ENCODE measurements around the gene CC2D1B. TPM values are rescaled to one million over a fixed set of nuclear protein-coding genes. Genes with fewer than 3 reads are reported as not detected.

CC2D1B gene
- total RNA-seq, 2 donors from 2014 or later: 26.6 to 39.8 TPM

Other genes with a start within 250 kb of the CC2D1B start
- 1 to 10 TPM in 1 of 2 donors, under 1 TPM in 1; 0.99 to 1.8 TPM for gene ZFYVE9, start 224.1 kb downstream of the CC2D1B start, total RNA-seq
- gene ORC1, start 38.2 kb upstream of the CC2D1B start, total RNA-seq: 10 to 100 TPM; 38.6 to 45.3 TPM
- gene PRPF38A, start 38.4 kb upstream of the CC2D1B start, total RNA-seq: 10 to 100 TPM; 63.1 to 82.5 TPM
- gene TUT4, start 186.9 kb upstream of the CC2D1B start, total RNA-seq: 100 to 1,000 TPM in 1 of 2 donors, 10 to 100 TPM in 1; 66.6 to 111 TPM
- 10 to 100 TPM; 14.0 to 20.5 TPM for gene GPX7, start 236.2 kb upstream of the CC2D1B start, total RNA-seq

Measured in activated T-helper 17 cell treated with anti-CD3 and anti-CD28 coated beads, Interleukin-2, amount 50 U/mL, for 72 hours (primary cell).